Activated T-cell treated with anti-CD3 and anti-CD28 coated beads for 1 hour (primary cell): ENCODE measurements around the gene STAT6.

Experiments
- DNase-seq: peaks from one replicate; pipeline ENCODE4 v3.0.0-alpha.2; 2020; ENCODE audit warnings: low read depth

STAT6 gene

GRCh38 chr12:57111031-57111734 lies at the start of gene STAT6:
Gene STAT6 (minus strand): TSS chr12:57111362. CDS start chr12:57108278, 3,084 bp downstream.
- DNase-seq: peak; percentile 70

GRCh38 chr12:57160741-57161140 lies 49.6 kb upstream of the STAT6 start:
- no peak for DNase-seq

- DNase-seq: no peak
These were observed 48.9 kb upstream of the STAT6 start for GRCh38 chr12:57160040-57160439.

GRCh38 chr12:57159311-57159710 lies 48.1 kb upstream of the STAT6 start:
- DNase-seq: no peak

- DNase-seq: no peak
These were observed 47.5 kb upstream of the STAT6 start for GRCh38 chr12:57158665-57159064.

- DNase-seq: no peak
These were observed 47.0 kb upstream of the STAT6 start for GRCh38 chr12:57158186-57158585.

- DNase-seq: no peak
These were observed 46.5 kb upstream of the STAT6 start for GRCh38 chr12:57157588-57158173.

GRCh38 chr12:57156701-57157403 lies 45.7 kb upstream of the STAT6 start:
- DNase-seq: no peak

GRCh38 chr12:57154804-57155434 lies 43.8 kb upstream of the STAT6 start:
- no peak for DNase-seq

- no peak for DNase-seq
These were observed 42.9 kb upstream of the STAT6 start for GRCh38 chr12:57154076-57154475.

GRCh38 chr12:57153415-57153997 lies 42.3 kb upstream of the STAT6 start:
- DNase-seq: no peak

GRCh38 chr12:57152639-57153038 lies 41.5 kb upstream of the STAT6 start:
- no peak for DNase-seq

GRCh38 chr12:57151741-57152630 lies 40.8 kb upstream of the STAT6 start:
- no peak for DNase-seq

- DNase-seq: no peak
These were observed 39.3 kb upstream of the STAT6 start for GRCh38 chr12:57150400-57151000.

GRCh38 chr12:57149245-57149900 lies 38.2 kb upstream of the STAT6 start:
- DNase-seq: no peak

- DNase-seq: no peak
These were observed 37.5 kb upstream of the STAT6 start for GRCh38 chr12:57148469-57149244.

GRCh38 chr12:57146961-57147944 lies 36.1 kb upstream of the STAT6 start, which contains the start of gene LRP1-AS:
Gene LRP1-AS (minus strand): TSS chr12:57147619.
- no peak for DNase-seq

GRCh38 chr12:57146092-57146491 lies 34.9 kb upstream of the STAT6 start:
- DNase-seq: no peak
